Nephron (organoid): ENCODE results near the gene GPR89A.

Experiments
- H3K27ac Mint-ChIP-seq, 3 experiments: 2 replicates each; pipeline ENCODE4 v1.8.0; 2020; ENCODE audit warnings: mixed read lengths in 3 of 3, mild to moderate bottlenecking in 2 of 3, moderate library complexity in 1 of 3
- H3K27me3 Mint-ChIP-seq: 2 replicates; pipeline ENCODE4 v1.8.0; 2021; ENCODE audit warnings: low read depth, mild to moderate bottlenecking, moderate library complexity, mixed read lengths
- H3K36me3 Mint-ChIP-seq: 2 replicates; pipeline ENCODE4 v1.8.0; 2020; ENCODE audit warnings: low read depth, mixed read lengths
- H3K4me1 Mint-ChIP-seq: 2 replicates; pipeline ENCODE4 v1.8.0; 2020; ENCODE audit warnings: mixed read lengths
- H3K4me3 Mint-ChIP-seq, 3 experiments: 2 replicates each; pipeline ENCODE4 v1.8.0; 2020; ENCODE audit warnings: mild to moderate bottlenecking in 3 of 3, mixed read lengths in 3 of 3, moderate library complexity in 2 of 3
- H3K9me3 Mint-ChIP-seq: 2 replicates; pipeline ENCODE4 v1.8.0; 2020; ENCODE audit warnings: mixed read lengths
- TF ChIP-seq, protein P1 (sequence below), 3 experiments: fragments of 200-600 bp; sonication (generic); IDR thresholded peaks; one replicate each; pipeline ENCODE4 v1.5.0; 2021; ENCODE audit warnings: antibody characterized with exemption in 3 of 3; ENCODE audit not compliant: unreplicated experiment in 3 of 3

The GPR89A gene

GRCh38 chr1:145707183-145707867, 99.5 kb downstream of the GPR89A start, which contains the start of gene PDZK1:
PDZK1 (minus strand) TSS chr1:145707368; CDS start chr1:145688021, 19,347 bp downstream.
- Mint-ChIP-seq H3K27ac (peak within 1 kb of the TSS; percentile 56 to 90 (median 59)), H3K36me3 (no peaks in the 10 kb centered on the region)
- TF ChIP-seq, protein P1, sequence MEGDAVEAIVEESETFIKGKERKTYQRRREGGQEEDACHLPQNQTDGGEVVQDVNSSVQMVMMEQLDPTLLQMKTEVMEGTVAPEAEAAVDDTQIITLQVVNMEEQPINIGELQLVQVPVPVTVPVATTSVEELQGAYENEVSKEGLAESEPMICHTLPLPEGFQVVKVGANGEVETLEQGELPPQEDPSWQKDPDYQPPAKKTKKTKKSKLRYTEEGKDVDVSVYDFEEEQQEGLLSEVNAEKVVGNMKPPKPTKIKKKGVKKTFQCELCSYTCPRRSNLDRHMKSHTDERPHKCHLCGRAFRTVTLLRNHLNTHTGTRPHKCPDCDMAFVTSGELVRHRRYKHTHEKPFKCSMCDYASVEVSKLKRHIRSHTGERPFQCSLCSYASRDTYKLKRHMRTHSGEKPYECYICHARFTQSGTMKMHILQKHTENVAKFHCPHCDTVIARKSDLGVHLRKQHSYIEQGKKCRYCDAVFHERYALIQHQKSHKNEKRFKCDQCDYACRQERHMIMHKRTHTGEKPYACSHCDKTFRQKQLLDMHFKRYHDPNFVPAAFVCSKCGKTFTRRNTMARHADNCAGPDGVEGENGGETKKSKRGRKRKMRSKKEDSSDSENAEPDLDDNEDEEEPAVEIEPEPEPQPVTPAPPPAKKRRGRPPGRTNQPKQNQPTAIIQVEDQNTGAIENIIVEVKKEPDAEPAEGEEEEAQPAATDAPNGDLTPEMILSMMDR (IDR thresholded peaks at IDR 0.05; ENCODE audit: unreplicated experiment in 3 of 3): no peak

GRCh38 chr1:145708063-145708462, 100.3 kb downstream of the GPR89A start:
- Mint-ChIP-seq H3K27ac (peak overlapping the region; percentile 56 to 90 (median 59)), H3K9me3 (no peaks in the 10 kb centered on the region)
- TF ChIP-seq, protein P1 (IDR thresholded peaks at IDR 0.05; ENCODE audit: unreplicated experiment in 3 of 3): no peak

More at GRCh38 chr1:145707183-145707867, 99.5 kb downstream of the GPR89A start, which contains the start of gene PDZK1:
- H3K4me1 Mint-ChIP-seq: peaks cover 26% of the 10 kb centered on the region
- H3K4me3 Mint-ChIP-seq: peak within 1 kb of the TSS; percentile 53 to 84 (median 80)
- peaks cover 9% of the 10 kb centered on the region for H3K27me3 Mint-ChIP-seq
- H3K9me3 Mint-ChIP-seq: no peaks in the 10 kb centered on the region

GRCh38 chr1:145710291-145711027, 102.7 kb downstream of the GPR89A start:
- peak overlapping the region; percentile 88 to 93 (median 92) for H3K27ac Mint-ChIP-seq
- TF ChIP-seq, protein P1 (IDR thresholded peaks at IDR 0.05; ENCODE audit: unreplicated experiment in 3 of 3): no peak
- peaks cover 9% of the 10 kb centered on the region for H3K27me3 Mint-ChIP-seq
- H3K4me3 Mint-ChIP-seq: no peak overlapping the region
- no peaks in the 10 kb centered on the region for H3K36me3 Mint-ChIP-seq
- H3K4me1 Mint-ChIP-seq: peaks cover 32% of the 10 kb centered on the region
- H3K9me3 Mint-ChIP-seq: no peaks in the 10 kb centered on the region

More at GRCh38 chr1:145708063-145708462, 100.3 kb downstream of the GPR89A start:
- Mint-ChIP-seq H3K36me3 (no peaks in the 10 kb centered on the region), H3K27me3 (peaks cover 9% of the 10 kb centered on the region), H3K4me3 (peak overlapping the region in 1 of 3 experiments; percentile 84), H3K4me1 (peaks cover 26% of the 10 kb centered on the region)

DNA sequence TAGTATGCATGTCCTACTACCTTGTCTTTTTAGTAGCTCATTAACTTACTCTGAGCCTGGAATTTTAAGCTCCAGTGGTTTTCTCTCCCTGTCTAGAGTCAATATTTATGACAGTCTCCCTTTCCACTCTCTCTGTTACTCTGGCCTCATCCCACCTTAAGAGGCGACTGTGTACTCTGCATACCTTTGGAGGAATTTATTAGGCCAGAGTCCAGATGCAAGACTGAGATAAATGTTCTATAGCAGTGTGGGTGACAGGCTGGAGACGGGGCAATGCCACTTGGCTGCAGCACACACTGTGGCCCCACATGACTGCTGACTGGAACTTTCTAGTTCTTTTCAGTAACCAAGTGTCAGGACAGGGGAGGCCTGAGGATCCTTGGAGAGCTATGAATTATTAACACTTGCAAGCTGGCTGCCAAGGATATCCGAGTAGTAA, 103.4 kb downstream of the GPR89A start:
- no peaks in the 10 kb centered on the region for H3K36me3 Mint-ChIP-seq
- H3K4me3 Mint-ChIP-seq: peak overlapping the region in 2 of 3 experiments; percentile 32 to 33
- H3K27me3 Mint-ChIP-seq: peaks cover 9% of the 10 kb centered on the region

GRCh38 chr1:145714524-145715111, 106.8 kb downstream of the GPR89A start:
- Mint-ChIP-seq H3K4me1 (peaks cover 17% of the 10 kb centered on the region), H3K27ac (peak overlapping the region; percentile 57 to 93 (median 73)), H3K27me3 (peaks cover 4% of the 10 kb centered on the region), H3K9me3 (no peaks in the 10 kb centered on the region), H3K36me3 (no peaks in the 10 kb centered on the region), H3K4me3 (no peak overlapping the region)
- TF ChIP-seq, protein P1 (IDR thresholded peaks at IDR 0.05; ENCODE audit: unreplicated experiment in 3 of 3): no peak

More for the DNA sequence above, 103.4 kb downstream of the GPR89A start:
- Mint-ChIP-seq H3K4me1 (peaks cover 32% of the 10 kb centered on the region), H3K9me3 (no peaks in the 10 kb centered on the region), H3K27ac (peak overlapping the region; percentile 88 to 93 (median 92))
- TF ChIP-seq, protein P1 (IDR thresholded peaks at IDR 0.05; ENCODE audit: unreplicated experiment in 3 of 3): no peak
